K562 (cell line): Measurements from ENCODE around the gene MUCL1.

Source experiments
- C11orf30 ChIP-seq: fragments of 450-650 bp; IDR thresholded peaks from 2 replicates; pipeline ENCODE4 v1.6.1; 2016; ENCODE audit warnings: low read depth, mild to moderate bottlenecking
- FOXK1 ChIP-seq: sonication (generic); formaldehyde crosslinking; IDR thresholded peaks from 2 replicates; pipeline ENCODE4 v1.8.0; 2022; ENCODE audit warnings: missing genetic modification reagents, mild to moderate bottlenecking, borderline replicate concordance
- FOXP1 ChIP-seq: sonication (generic); formaldehyde crosslinking; IDR thresholded peaks from 2 replicates; pipeline ENCODE4 v1.8.0; 2022; ENCODE audit warnings: mild to moderate bottlenecking, missing genetic modification reagents
- JUNB ChIP-seq: fragments of 450-650 bp; formaldehyde crosslinking; conservative IDR thresholded peaks from 2 replicates; pipeline ENCODE4 v1.4.0; 2020; ENCODE audit warnings: mild to moderate bottlenecking
- MAZ ChIP-seq, 2 experiments: fragments of 450-650 bp in 1 of 2; sonication (generic) in 1 of 2; formaldehyde crosslinking; IDR thresholded peaks in 1 of 2; conservative IDR thresholded peaks in 1 of 2; 2 replicates each; pipeline versions ENCODE4 v1.4.0 to v1.5.0; 2020; ENCODE audit warnings: mild to moderate bottlenecking in 1 of 2, missing genetic modification reagents in 1 of 2
- SP1 ChIP-seq: sonication (generic); formaldehyde crosslinking; IDR thresholded peaks from 2 replicates; pipeline ENCODE4 v1.8.1; 2022; ENCODE audit warnings: mild to moderate bottlenecking, missing genetic modification reagents
- TEAD4 ChIP-seq, 2 experiments: sonication (generic) in 1 of 2; formaldehyde crosslinking in 1 of 2; IDR thresholded peaks; 2 replicates each; pipeline versions ENCODE4 v1.6.1 to v1.8.0; 2012 to 2022; ENCODE audit warnings: borderline replicate concordance in 1 of 2, inconsistent platforms in 1 of 2, low read length in 1 of 2, mild to moderate bottlenecking in 1 of 2, missing genetic modification reagents in 1 of 2
- ZNF644 ChIP-seq: fragments of 200-800 bp; sonication (Bioruptor generic); IDR thresholded peaks from 2 replicates; pipeline ENCODE4 v1.6.1; 2016; ENCODE audit warnings: low read depth, missing genetic modification characterization, missing compliant biosample characterization
- TF ChIP-seq, protein P1 (sequence below): sonication (generic); formaldehyde crosslinking; IDR thresholded peaks from 2 replicates; pipeline ENCODE4 v1.8.1; 2022; ENCODE audit warnings: missing genetic modification reagents

DNA sequence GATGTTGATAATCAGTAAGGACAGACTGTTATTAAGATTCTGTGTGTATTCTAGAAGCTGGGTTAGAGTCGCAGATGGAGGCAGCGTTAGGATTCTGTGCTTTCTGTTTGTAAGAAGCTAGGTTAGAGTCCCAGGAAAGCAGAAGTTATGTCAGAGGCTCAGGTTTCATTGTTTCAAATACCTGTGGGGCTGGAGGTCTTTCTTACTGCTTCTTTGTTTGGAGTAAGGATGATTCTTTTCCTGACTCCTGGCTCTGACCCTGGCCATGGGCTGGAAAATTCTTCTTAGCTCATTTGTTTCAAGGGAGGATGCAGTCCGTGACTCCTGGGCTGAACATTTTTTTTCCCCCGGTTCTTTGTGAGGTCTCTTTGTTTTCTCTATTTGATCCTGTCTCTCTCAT is 5.2 kb downstream of the MUCL1 start:
- TF ChIP-seq SP1 (CRISPR knock-in tag) (no peak), C11orf30 (no peak), MAZ (CRISPR knock-in tag; conservative IDR thresholded peaks at IDR 0.05 in 1 of 2, IDR thresholded peaks at IDR 0.05 in 1 of 2) (no peak), TEAD4 (IDR thresholded peaks at IDR 0.05; ENCODE audit: low read length) (no peak), TEAD4 (CRISPR knock-in tag; IDR thresholded peaks at IDR 0.05; ENCODE audit: borderline replicate concordance) (no peak), FOXP1 (CRISPR knock-in tag) (no peak), ZNF644 (tag) (no peak), JUNB (CRISPR knock-in tag) (no peak), FOXK1 (CRISPR knock-in tag) (no peak)
- TF ChIP-seq, protein P1, sequence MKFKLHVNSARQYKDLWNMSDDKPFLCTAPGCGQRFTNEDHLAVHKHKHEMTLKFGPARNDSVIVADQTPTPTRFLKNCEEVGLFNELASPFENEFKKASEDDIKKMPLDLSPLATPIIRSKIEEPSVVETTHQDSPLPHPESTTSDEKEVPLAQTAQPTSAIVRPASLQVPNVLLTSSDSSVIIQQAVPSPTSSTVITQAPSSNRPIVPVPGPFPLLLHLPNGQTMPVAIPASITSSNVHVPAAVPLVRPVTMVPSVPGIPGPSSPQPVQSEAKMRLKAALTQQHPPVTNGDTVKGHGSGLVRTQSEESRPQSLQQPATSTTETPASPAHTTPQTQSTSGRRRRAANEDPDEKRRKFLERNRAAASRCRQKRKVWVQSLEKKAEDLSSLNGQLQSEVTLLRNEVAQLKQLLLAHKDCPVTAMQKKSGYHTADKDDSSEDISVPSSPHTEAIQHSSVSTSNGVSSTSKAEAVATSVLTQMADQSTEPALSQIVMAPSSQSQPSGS = no peak
